Epithelial cell of esophagus (primary cell): ENCODE data around the gene WASL.

Experiments
- DNase-seq: peaks from one replicate; pipeline ENCODE4 v3.0.0; 2010; ENCODE audit warnings: low read depth
- H3K4me3 ChIP-seq: 2 replicates; pipeline ENCODE4 v1.5.1; 2011; ENCODE audit warnings: mild to moderate bottlenecking, low read length, control low read depth
- CTCF ChIP-seq: IDR thresholded peaks from 2 replicates; pipeline ENCODE4 v1.5.1; 2011; ENCODE audit warnings: low read depth, mild to moderate bottlenecking, low read length, control low read depth, inconsistent platforms; ENCODE audit not compliant: insufficient read depth; ENCODE audit errors: missing control alignments

Gene WASL

GRCh38 chr7:123674399-123675180, 74.2 kb downstream of the WASL start:
- peak; percentile 90 for DNase-seq
- no peak overlapping the region for H3K4me3 ChIP-seq
- no peak for TF ChIP-seq CTCF

- no peak overlapping the region for H3K4me3 ChIP-seq
- no peak for TF ChIP-seq CTCF
- peak; percentile 47 for DNase-seq
Observed at GRCh38 chr7:123673752-123674398, 74.9 kb downstream of the WASL start.

GRCh38 chr7:123673137-123673732, 75.6 kb downstream of the WASL start:
- H3K4me3 ChIP-seq: no peak overlapping the region
- TF ChIP-seq CTCF: no peak
- DNase-seq: peak; percentile 55

GRCh38 chr7:123669485-123669884, 79.3 kb downstream of the WASL start:
- H3K4me3 ChIP-seq: no peak overlapping the region
- no peak for TF ChIP-seq CTCF
- no peak for DNase-seq

- TF ChIP-seq CTCF: no peak
- DNase-seq: peak; percentile 54
- no peak overlapping the region for H3K4me3 ChIP-seq
Observed at GRCh38 chr7:123666492-123666891, 82.3 kb downstream of the WASL start.

GRCh38 chr7:123665896-123666295, 82.9 kb downstream of the WASL start:
- no peak for DNase-seq
- no peak overlapping the region for H3K4me3 ChIP-seq
- TF ChIP-seq CTCF: no peak

- H3K4me3 ChIP-seq: no peak overlapping the region
- peak; percentile 9 for DNase-seq
- TF ChIP-seq CTCF: no peak
Observed at GRCh38 chr7:123665157-123665556, 83.6 kb downstream of the WASL start.
